ENCODE data around the gene RPP30. TPM values are rescaled to one million over a fixed set of nuclear protein-coding genes. Genes with fewer than 3 reads are reported as not detected.

The RPP30 gene
- total and polyA plus RNA-seq, 2 of the 13 experiments (the other 11 are each of a cell fraction or from before 2014, with no cell fraction given) = 27.1 to 65.0 TPM

GRCh38 chr10:90890347-90890746, 18.6 kb downstream of the RPP30 start (continued):
- no peak for TF ChIP-seq ZNF639 (CRISPR knock-in tag; conservative IDR thresholded peaks at IDR 0.05)
- no peak for TF ChIP-seq HNRNPK (IDR thresholded peaks at IDR 0.05; ENCODE audit: low read depth, low read length, poor library complexity, severe bottlenecking)
- TF ChIP-seq JUN (CRISPR knock-in tag; IDR thresholded peaks at IDR 0.05) = no peak
- TF ChIP-seq, protein P1, sequence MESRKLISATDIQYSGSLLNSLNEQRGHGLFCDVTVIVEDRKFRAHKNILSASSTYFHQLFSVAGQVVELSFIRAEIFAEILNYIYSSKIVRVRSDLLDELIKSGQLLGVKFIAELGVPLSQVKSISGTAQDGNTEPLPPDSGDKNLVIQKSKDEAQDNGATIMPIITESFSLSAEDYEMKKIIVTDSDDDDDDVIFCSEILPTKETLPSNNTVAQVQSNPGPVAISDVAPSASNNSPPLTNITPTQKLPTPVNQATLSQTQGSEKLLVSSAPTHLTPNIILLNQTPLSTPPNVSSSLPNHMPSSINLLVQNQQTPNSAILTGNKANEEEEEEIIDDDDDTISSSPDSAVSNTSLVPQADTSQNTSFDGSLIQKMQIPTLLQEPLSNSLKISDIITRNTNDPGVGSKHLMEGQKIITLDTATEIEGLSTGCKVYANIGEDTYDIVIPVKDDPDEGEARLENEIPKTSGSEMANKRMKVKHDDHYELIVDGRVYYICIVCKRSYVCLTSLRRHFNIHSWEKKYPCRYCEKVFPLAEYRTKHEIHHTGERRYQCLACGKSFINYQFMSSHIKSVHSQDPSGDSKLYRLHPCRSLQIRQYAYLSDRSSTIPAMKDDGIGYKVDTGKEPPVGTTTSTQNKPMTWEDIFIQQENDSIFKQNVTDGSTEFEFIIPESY (CRISPR knock-in tag; IDR thresholded peaks at IDR 0.05) = no peak

GRCh38 chr10:90893190-90893589, 21.4 kb downstream of the RPP30 start:
- Histone ChIP-seq H3K79me2 (ENCODE audit: insufficient read depth, low read length) (no peaks in the 10 kb centered on the region), H3K27ac (ENCODE audit: extremely low read length, insufficient read depth, low read length) (no peak overlapping the region), H3K36me3 (replicated peaks in 1 of 2; ENCODE audit: control insufficient read depth in 1 of 2, insufficient read depth in 2 of 2, low read length in 2 of 2) (peaks cover 9 to 70% of the 10 kb centered on the region in 2 experiments), H2AFZ (ENCODE audit: low read length) (no peak overlapping the region), H3K4me1 (ENCODE audit: insufficient read depth, low read length) (no peaks in the 10 kb centered on the region), H3K9ac (ENCODE audit: insufficient read depth, low read depth, low read length) (no peak overlapping the region), H3K4me2 (ENCODE audit: low read depth, low read length) (no peak overlapping the region), H4K20me1 (ENCODE audit: insufficient read depth, low read length) (no peaks in the 10 kb centered on the region), H3K4me3 (replicated peaks in 1 of 3; ENCODE audit: insufficient read depth in 1 of 3, low read depth in 2 of 3, low read length in 3 of 3) (no peak overlapping the region), H3K27me3 (ENCODE audit: control insufficient read depth in 1 of 2, insufficient read depth in 2 of 2, low read length in 2 of 2) (no peaks in the 10 kb centered on the region), H3K9me3 (ENCODE audit: low read length) (no peaks in the 10 kb centered on the region)
- in situ Hi-C loops (cut with HindIII; ENCODE audit: extremely low pct_ligation_motif_present, low pct_unique_long_range_greater_than_20kb) (loop anchor here (25.0 kb wide), 1 partner anchor 494 kb away; no protein-coding TSS in a partner anchor), intact Hi-C loops (cut with micrococcal nuclease; ENCODE audit: unreplicated experiment) (no loop called here)
- ChIA-PET CTCF (ENCODE audit: low intra/inter-chr PET ratio, low total read pairs) (no interaction called here), POLR2A (no interaction called here)
- no peak for ATAC-seq
- WGBS (ENCODE audit: low lambda C conversion rate) = 90% methylated on average over 3 of the region's 3 CpGs
- no peak for DNase-seq (ENCODE audit: low spot score)
- FAIRE-seq = no peak
- BruUV-seq (replicated peaks) = no TSS peak
- TF ChIP-seq, protein P2, sequence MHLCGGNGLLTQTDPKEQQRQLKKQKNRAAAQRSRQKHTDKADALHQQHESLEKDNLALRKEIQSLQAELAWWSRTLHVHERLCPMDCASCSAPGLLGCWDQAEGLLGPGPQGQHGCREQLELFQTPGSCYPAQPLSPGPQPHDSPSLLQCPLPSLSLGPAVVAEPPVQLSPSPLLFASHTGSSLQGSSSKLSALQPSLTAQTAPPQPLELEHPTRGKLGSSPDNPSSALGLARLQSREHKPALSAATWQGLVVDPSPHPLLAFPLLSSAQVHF (CRISPR knock-in tag; IDR thresholded peaks at IDR 0.05) = no peak
- TF ChIP-seq, protein P3, sequence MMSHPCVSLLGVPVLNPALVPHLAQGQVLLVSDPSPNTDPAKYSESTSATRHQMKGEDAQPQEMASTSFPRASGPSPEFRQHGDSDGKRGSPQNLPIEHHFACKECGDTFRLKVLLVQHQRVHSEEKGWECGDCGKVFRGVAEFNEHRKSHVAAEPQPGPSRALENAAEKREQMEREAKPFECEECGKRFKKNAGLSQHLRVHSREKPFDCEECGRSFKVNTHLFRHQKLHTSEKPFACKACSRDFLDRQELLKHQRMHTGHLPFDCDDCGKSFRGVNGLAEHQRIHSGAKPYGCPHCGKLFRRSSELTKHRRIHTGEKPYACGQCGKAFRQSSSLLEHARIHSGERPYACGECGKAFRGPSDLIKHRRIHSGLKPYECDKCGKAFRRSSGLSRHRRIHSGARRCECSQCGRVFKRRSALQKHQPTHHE (CRISPR knock-in tag; IDR thresholded peaks at IDR 0.05; ENCODE audit: borderline replicate concordance) = no peak
- no peak for TF ChIP-seq ZBTB20 (CRISPR knock-in tag; IDR thresholded peaks at IDR 0.05; ENCODE audit: borderline replicate concordance, low read depth)
- TF ChIP-seq PRPF4 (IDR thresholded peaks at IDR 0.05; ENCODE audit: low read depth, low read length, poor library complexity, severe bottlenecking) = no peak
- no peak for TF ChIP-seq PRMT3 (CRISPR knock-in tag; IDR thresholded peaks at IDR 0.05; ENCODE audit: borderline replicate concordance, low read depth)
- no peak for TF ChIP-seq CBX5 (CRISPR knock-in tag; IDR thresholded peaks at IDR 0.05; ENCODE audit: borderline replicate concordance)
- no peak for TF ChIP-seq ZNF562 (CRISPR knock-in tag; IDR thresholded peaks at IDR 0.05; ENCODE audit: borderline replicate concordance)

Measured in HepG2 (cell line).